Psoas muscle (tissue), 8 donors: Measurements from ENCODE around the gene MS4A8. TPM values are rescaled to one million over a fixed set of nuclear protein-coding genes. Genes with fewer than 3 reads are reported as not detected.
"Not testable (repeated sequence)": the region's sequence is repeated elsewhere in the genome, so short reads cannot be mapped to it uniquely, and the experiment has no call there.

Experiments
- ATAC-seq, 4 donors: fragments of 200-7000 bp; cut with Tn5 transposase; one replicate each; pipeline ENCODE4 v1.9.1; 2020; ENCODE audit warnings: moderate library complexity in 3 of 4, mild to moderate bottlenecking in 2 of 4
- DNase-seq, 2 donors: peaks; one replicate each; pipeline ENCODE4 v3.0.0-alpha.2; 2020
- H3K27ac ChIP-seq: fragments of 200-600 bp; one replicate; pipeline ENCODE4 v1.8.0; 2022
- H3K27me3 ChIP-seq, 3 donors: fragments of 200-600 bp in 1 of 3; one replicate each; pipeline versions ENCODE4 v1.6.1 to v1.8.0; 2013 to 2022; ENCODE audit warnings: low read length in 2 of 3, mild to moderate bottlenecking in 2 of 3, moderate library complexity in 1 of 3; ENCODE audit not compliant: insufficient read depth in 3 of 3
- H3K36me3 ChIP-seq, 2 donors: fragments of 200-600 bp in 1 of 2; one replicate each; pipeline versions ENCODE4 v1.6.1 to v1.8.0; 2013 to 2022; ENCODE audit warnings: low read depth in 1 of 2, mild to moderate bottlenecking in 1 of 2, moderate library complexity in 1 of 2; ENCODE audit not compliant: insufficient read depth in 1 of 2
- H3K4me1 ChIP-seq: fragments of 200-600 bp; one replicate; pipeline ENCODE4 v1.8.0; 2022
- H3K4me3 ChIP-seq: fragments of 200-600 bp; one replicate; pipeline ENCODE4 v1.8.0; 2022; ENCODE audit warnings: mild to moderate bottlenecking
- H3K9me3 ChIP-seq: fragments of 200-600 bp; one replicate; pipeline ENCODE4 v1.8.0; 2022
- CTCF ChIP-seq: fragments of 200-600 bp; IDR thresholded peaks from one replicate; pipeline ENCODE4 v1.8.0; 2022; ENCODE audit warnings: antibody characterized with exemption
- WGBS, 3 donors: extraction: QIAGEN DNeasy Blood & Tissue Kit; methylation state at CpG; one replicate each; pipeline versions ENCODE4 v1.1.6 to v1.1.7; 2013; 5-methylcytosine and 5-hydroxymethylcytosine counted together
- intact Hi-C, 2 donors: fragments of 100-400 bp; cut with DNase I; formaldehyde crosslinking; loops; one replicate each; pipeline versions ENCODE4 v1.11.0 to v1.14.2; 2022
- polyA plus RNA-seq, 3 donors: library from polyadenylated mRNA; stranded (reverse); fragments of 200-250 nt; gene quantifications; one replicate each; pipeline ENCODE4 v1.2.3, GENCODE V29; 2013
- total RNA-seq, 4 donors: library from RNA; stranded (reverse); fragmentation: NEBNext Ultra II Directional in 2 of 4; extraction: Animal tissue kit (Norgen Biotek cat#: 25700) in 2 of 4; gene quantifications; one replicate each; pipeline versions ENCODE4 v1.2.1 to v1.2.4, GENCODE V29; 2021 to 2023
- donor health status: healthy with polysubstance abuse.
- donor health status: DM: no; HTN: no; CAD: no; lungs with moderate emphysema.
- donor health status: Bipolar disorder and iron deficiency.
- donor health status: healthy.
- donor health status: DM: yes; HTN: yes; CAD: no.
- donor health status: DM: no; HTN: no; CAD: no.
- donor health status: DM: no; HTN: no; CAD: no.
- donor health status: DM: yes; HTN: yes; CAD: no.

Gene MS4A8
- total and polyA plus RNA-seq, 7 donors: 0.10 to 0.47 (median 0.23) TPM; not detected in 2

DNA sequence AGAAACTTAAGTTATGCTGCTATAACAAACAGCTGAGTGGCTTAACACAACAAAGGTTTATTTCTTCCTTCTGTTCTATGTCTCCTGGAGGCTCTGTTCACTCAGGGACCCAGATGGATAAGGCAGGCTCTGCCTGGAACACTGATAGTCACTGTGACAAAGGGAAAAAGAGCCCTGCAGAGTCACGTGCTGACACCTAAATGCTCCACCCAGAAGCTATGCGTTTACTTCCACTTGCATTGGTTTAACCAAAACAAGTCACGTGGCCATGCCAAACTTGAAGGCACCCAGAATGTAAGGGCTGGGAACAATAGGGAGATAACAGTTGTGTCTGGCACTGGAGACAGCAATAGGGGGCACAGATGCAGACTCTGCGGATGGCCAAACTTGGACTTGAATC is 53.9 kb downstream of the MS4A8 start:
- Histone ChIP-seq H3K9me3 (no peaks in the 10 kb centered on the region), H3K4me3 (no peak overlapping the region), H3K27me3 (peaks cover 0 to 17% (median 0%) of the 10 kb centered on the region in 3 donors), H3K4me1 (no peaks in the 10 kb centered on the region), H3K27ac (no peak overlapping the region), H3K36me3 (no peaks in the 10 kb centered on the region)
- WGBS, 3 donors: 51 to 65% (median 53%) methylated on average over 4 of the region's 4 CpGs
- TF ChIP-seq CTCF: no peak
- DNase-seq: no peak
- no peak for ATAC-seq
- intact Hi-C loops: no loop called here

GRCh38 chr11:60754887-60755286 is 55.5 kb downstream of the MS4A8 start:
- intact Hi-C loops: no loop called here
- 84 to 89% (median 85%) methylated on average over 6 of the region's 6 CpGs for WGBS, 3 donors
- no peaks in the 10 kb centered on the region for H3K4me1 ChIP-seq
- no peaks in the 10 kb centered on the region for H3K36me3 ChIP-seq
- no peak for TF ChIP-seq CTCF
- ATAC-seq: no peak
- no peak overlapping the region for H3K4me3 ChIP-seq
- peaks cover 0 to 17% (median 0%) of the 10 kb centered on the region in 3 donors for H3K27me3 ChIP-seq
- DNase-seq: no peak
- no peak overlapping the region for H3K27ac ChIP-seq
- no peaks in the 10 kb centered on the region for H3K9me3 ChIP-seq

- whole genome bisulfite sequencing, 3 donors: 55 to 62% (median 55%) methylated on average over 14 of the region's 14 CpGs
- Histone ChIP-seq H3K27me3 (peaks cover 0 to 14% (median 0%) of the 10 kb centered on the region in 3 donors), H3K27ac (no peak within 1 kb of the TSS), H3K4me1 (no peaks in the 10 kb centered on the region), H3K36me3 (no peaks in the 10 kb centered on the region), H3K4me3 (no peak within 1 kb of the TSS), H3K9me3 (no peaks in the 10 kb centered on the region)
- ATAC-seq: no peak
- no peak for DNase-seq
- intact Hi-C loops: no loop called here
- no peak for TF ChIP-seq CTCF
Observed at GRCh38 chr11:60756307-60757032, 57.1 kb downstream of the MS4A8 start, which contains the start of gene MS4A15. Gene MS4A15, plus strand, starts transcription at chr11:60756867. Its CDS starts 6,867 bp downstream, at chr11:60763734.

DNA sequence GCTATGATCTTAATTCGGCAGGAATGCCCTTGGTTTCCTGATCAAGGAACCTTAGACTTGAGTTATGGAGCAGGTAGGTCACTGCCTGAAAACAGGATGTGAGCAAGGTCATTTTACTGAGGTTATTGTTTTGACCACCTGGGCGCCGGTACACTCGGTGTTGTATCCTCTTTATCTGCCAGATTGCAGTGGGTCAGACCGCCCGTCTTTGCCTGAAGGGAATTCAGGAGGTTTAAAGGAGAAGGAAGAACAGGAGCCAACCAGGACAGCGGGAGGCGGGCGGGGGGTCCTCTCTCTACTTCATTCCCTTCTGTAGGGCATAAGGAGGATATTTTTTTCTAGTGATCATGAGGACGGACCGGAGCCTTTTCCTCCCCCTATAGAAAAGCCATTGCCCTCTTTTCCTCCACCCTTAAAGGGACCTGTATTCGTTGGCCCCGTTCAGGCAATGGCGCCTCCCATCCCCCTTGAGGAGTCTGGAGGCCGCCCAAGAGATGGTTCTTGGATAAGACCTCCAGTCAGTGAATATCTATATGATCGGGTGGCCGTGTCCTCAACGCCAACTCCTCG is 57.9 kb downstream of the MS4A8 start:
- H3K36me3 ChIP-seq: no peaks in the 10 kb centered on the region
- peaks cover 8% of the 10 kb centered on the region for H3K4me1 ChIP-seq
- H3K27ac ChIP-seq: no peak overlapping the region
- ATAC-seq (no peak), DNase-seq (no peak)
- H3K4me3 ChIP-seq: no peak overlapping the region
- intact Hi-C loops: no loop called here
- H3K27me3 ChIP-seq: peaks cover 0 to 11% (median 0%) of the 10 kb centered on the region in 3 donors
- TF ChIP-seq CTCF: no peak
- 87 to 91% (median 88%) methylated on average over 19 of the region's 19 CpGs for WGBS, 3 donors
- H3K9me3 ChIP-seq: no peaks in the 10 kb centered on the region

DNA sequence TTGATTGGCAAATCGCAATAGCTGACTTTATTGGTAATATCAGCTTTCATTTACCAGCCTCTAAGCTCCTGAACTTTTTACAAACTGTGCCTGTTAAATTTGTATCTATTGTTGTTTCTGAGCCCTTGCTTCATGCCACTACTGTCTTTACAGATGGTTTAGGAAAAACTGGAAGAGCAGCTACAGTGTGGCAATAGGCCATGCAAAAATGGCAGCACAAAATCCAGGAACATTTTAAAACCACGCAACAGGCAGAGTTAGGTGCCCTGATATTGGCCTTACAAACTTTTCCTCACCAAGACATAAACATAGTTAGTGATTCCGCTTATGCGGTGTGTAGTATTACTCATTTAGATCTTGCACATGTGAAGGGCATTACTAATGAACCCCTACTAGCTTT is 59.3 kb downstream of the MS4A8 start:
- H3K27ac ChIP-seq, H3K4me3 ChIP-seq, ATAC-seq, DNase-seq, H3K27me3 ChIP-seq, intact Hi-C loops, H3K4me1 ChIP-seq, H3K9me3 ChIP-seq, H3K36me3 ChIP-seq: not testable (repeated sequence)
- WGBS, 3 donors: 87 to 90% (median 87%) methylated on average over 4 of the region's 4 CpGs

DNA sequence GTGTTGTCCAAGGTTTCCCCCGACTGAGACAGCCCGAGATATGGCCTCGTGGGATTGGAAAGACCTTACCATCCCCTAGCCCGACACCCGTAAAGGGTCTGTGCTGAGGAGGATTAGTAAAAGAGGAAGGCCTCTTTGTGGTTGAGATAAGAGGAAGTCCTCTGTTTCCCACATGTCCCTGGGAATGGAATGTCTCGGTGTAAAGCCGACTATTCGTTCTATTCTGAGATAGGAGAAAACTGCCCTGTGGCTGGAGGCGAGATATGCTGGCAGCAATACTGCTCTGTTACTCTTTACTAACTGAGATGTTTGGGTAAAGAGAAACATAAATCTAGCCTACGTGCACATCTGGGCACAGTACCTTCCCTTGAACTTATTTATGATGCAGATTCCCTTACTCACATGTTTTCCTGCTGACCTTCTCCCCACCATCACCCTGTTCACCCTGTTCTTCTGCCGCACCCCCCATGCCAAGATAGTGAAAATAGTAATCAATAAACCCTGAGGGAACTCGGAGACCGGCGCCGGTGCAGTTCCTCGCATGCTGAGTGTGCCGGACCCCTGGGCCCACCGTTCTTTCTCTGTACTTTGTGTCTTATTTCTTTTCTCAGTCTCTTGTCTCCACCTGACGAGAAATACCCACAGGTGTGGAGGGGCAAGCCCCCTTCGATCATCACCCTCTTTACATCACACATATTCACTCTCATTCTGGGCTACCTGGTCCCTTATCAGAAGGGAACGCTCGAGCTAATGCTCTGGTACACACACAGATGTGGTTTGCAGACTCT is 60.2 kb downstream of the MS4A8 start:
- DNase-seq, intact Hi-C loops, H3K27ac ChIP-seq, H3K4me1 ChIP-seq, ATAC-seq, H3K27me3 ChIP-seq, H3K9me3 ChIP-seq, H3K36me3 ChIP-seq, H3K4me3 ChIP-seq: not testable (repeated sequence)
- 75 to 85% (median 78%) methylated on average over 22 of the region's 22 CpGs for WGBS, 3 donors
